Activated CD4-positive, alpha-beta T cell treated with anti-CD3 and anti-CD28 coated beads, Interleukin-2, Interleukin-4, amounts not matched to agents 100 ng/mL and 50 ng/mL, durations not matched to agents 16 hours and 8 hours (primary cell): ENCODE data around the gene VGLL4.

Experiments used
- DNase-seq: peaks from one replicate; pipeline ENCODE4 v3.0.0-alpha.2; 2020; ENCODE audit warnings: low spot score

The VGLL4 gene

GRCh38 chr3:11653298-11654055 is 9.8 kb upstream of the VGLL4 start:
- DNase-seq = no peak

GRCh38 chr3:11651900-11652299 is 8.2 kb upstream of the VGLL4 start:
- peak; percentile 51 for DNase-seq

- no peak for DNase-seq
Observed at GRCh38 chr3:11651477-11651876, 7.8 kb upstream of the VGLL4 start.

- DNase-seq = no peak
Observed at GRCh38 chr3:11650391-11650790, 6.7 kb upstream of the VGLL4 start.

- no peak for DNase-seq
Observed at GRCh38 chr3:11648735-11649134, 5.0 kb upstream of the VGLL4 start.

GRCh38 chr3:11643201-11643603 is 513 bp downstream of the VGLL4 start:
- no peak for DNase-seq

GRCh38 chr3:11642431-11643191 is 1.1 kb downstream of the VGLL4 start:
- DNase-seq = peak; percentile 78

- no peak for DNase-seq
Observed at GRCh38 chr3:11641683-11642430, 1.9 kb downstream of the VGLL4 start.

GRCh38 chr3:11641316-11641682 is 2.4 kb downstream of the VGLL4 start:
- no peak for DNase-seq

- DNase-seq = no peak
Observed at GRCh38 chr3:11640009-11640673, 3.6 kb downstream of the VGLL4 start.

- DNase-seq = no peak
Observed at GRCh38 chr3:11638495-11639358, 5.0 kb downstream of the VGLL4 start.

GRCh38 chr3:11637901-11638458 is 5.7 kb downstream of the VGLL4 start:
- no peak for DNase-seq

- no peak for DNase-seq
Observed at GRCh38 chr3:11636394-11636770, 7.3 kb downstream of the VGLL4 start.

- DNase-seq = no peak
Observed at GRCh38 chr3:11635680-11636393, 7.9 kb downstream of the VGLL4 start.

GRCh38 chr3:11634974-11635612 is 8.6 kb downstream of the VGLL4 start:
- no peak for DNase-seq

GRCh38 chr3:11634081-11634635 is 9.6 kb downstream of the VGLL4 start:
- no peak for DNase-seq

- DNase-seq = no peak
Observed at GRCh38 chr3:11632966-11633365, 10.7 kb downstream of the VGLL4 start.

GRCh38 chr3:11632564-11632963 is 11.2 kb downstream of the VGLL4 start:
- no peak for DNase-seq

- no peak for DNase-seq
Observed at GRCh38 chr3:11631820-11632219, 11.9 kb downstream of the VGLL4 start.

- no peak for DNase-seq
Observed at GRCh38 chr3:11629716-11630115, 14.0 kb downstream of the VGLL4 start.
